ENCODE measurements around the gene KRT79. TPM values are rescaled to one million over a fixed set of nuclear protein-coding genes. Genes with fewer than 3 reads are reported as not detected.

The KRT79 gene
- total and polyA plus RNA-seq, 11 donors = 0.24 TPM; not detected in 10

DNA sequence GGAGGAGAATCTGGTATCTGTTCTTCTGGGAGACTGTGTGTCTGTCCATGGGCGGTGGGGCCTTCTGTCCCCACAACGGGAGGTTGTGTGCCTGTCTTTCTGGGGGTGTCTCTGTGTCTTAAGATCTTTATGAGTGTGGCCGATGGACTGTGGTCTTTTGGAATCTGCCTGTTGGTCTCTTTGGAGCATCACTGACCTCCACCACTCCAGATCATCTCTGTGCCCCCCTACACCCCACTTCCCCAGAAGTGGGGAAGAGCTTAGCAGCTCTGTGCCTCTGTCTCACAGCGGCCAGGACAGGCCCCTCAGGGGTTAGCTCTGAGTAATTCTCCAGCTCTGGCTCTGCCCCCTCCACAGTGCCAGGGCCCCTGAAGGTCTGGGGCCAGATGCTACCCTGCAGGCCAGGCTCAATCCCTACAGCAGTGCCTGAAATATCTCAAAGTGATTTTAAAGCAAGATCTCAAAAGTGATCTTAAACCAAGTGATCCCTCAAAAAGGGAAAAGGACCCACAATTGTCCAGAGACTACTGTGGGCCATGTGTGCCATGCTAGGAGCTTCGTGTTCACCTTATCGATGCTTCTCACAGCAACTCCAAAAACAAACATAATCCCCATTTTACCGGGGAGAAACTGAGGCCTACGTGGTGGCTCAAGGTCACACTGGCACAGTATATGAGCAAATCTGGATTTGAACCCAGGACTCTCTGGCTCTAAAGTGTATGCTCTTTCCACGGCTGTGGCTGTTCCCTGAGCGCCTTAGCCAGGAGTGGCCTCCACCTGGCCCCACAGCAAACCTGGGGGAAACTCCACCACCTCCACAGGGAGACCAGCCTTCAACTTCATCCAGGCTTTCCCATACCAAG, 40.7 kb upstream of the KRT79 start:
- no peaks in the 10 kb centered on the region for H3K36me3 ChIP-seq
- intact Hi-C loops (cut with DNase I) = loop anchor here in 7 of 10 donors (5.0 kb wide), 4 partner anchors 293 to 718 kb away; no protein-coding TSS in a partner anchor
- H3K4me1 ChIP-seq = peaks cover 0 to 48% (median 15%) of the 10 kb centered on the region in 12 donors
- ATAC-seq = no peak
- no peaks in the 10 kb centered on the region for H3K27me3 ChIP-seq
- WGBS, 4 donors = 77 to 84% (median 78%) methylated on average over 10 of the region's 10 CpGs
- H3K4me3 ChIP-seq = peak overlapping the region in 10 of 12 donors; percentile 35 to 63 (median 54)
- no peak for TF ChIP-seq POLR2A (IDR thresholded peaks at IDR 0.05)
- TF ChIP-seq, protein P1, sequence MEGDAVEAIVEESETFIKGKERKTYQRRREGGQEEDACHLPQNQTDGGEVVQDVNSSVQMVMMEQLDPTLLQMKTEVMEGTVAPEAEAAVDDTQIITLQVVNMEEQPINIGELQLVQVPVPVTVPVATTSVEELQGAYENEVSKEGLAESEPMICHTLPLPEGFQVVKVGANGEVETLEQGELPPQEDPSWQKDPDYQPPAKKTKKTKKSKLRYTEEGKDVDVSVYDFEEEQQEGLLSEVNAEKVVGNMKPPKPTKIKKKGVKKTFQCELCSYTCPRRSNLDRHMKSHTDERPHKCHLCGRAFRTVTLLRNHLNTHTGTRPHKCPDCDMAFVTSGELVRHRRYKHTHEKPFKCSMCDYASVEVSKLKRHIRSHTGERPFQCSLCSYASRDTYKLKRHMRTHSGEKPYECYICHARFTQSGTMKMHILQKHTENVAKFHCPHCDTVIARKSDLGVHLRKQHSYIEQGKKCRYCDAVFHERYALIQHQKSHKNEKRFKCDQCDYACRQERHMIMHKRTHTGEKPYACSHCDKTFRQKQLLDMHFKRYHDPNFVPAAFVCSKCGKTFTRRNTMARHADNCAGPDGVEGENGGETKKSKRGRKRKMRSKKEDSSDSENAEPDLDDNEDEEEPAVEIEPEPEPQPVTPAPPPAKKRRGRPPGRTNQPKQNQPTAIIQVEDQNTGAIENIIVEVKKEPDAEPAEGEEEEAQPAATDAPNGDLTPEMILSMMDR (IDR thresholded peaks at IDR 0.05) = no peak
- DNase-seq = no peak
- H3K9me3 ChIP-seq = no peaks in the 10 kb centered on the region
- peak overlapping the region in 11 of 12 donors; percentile 7 to 75 (median 63) for H3K27ac ChIP-seq

DNA sequence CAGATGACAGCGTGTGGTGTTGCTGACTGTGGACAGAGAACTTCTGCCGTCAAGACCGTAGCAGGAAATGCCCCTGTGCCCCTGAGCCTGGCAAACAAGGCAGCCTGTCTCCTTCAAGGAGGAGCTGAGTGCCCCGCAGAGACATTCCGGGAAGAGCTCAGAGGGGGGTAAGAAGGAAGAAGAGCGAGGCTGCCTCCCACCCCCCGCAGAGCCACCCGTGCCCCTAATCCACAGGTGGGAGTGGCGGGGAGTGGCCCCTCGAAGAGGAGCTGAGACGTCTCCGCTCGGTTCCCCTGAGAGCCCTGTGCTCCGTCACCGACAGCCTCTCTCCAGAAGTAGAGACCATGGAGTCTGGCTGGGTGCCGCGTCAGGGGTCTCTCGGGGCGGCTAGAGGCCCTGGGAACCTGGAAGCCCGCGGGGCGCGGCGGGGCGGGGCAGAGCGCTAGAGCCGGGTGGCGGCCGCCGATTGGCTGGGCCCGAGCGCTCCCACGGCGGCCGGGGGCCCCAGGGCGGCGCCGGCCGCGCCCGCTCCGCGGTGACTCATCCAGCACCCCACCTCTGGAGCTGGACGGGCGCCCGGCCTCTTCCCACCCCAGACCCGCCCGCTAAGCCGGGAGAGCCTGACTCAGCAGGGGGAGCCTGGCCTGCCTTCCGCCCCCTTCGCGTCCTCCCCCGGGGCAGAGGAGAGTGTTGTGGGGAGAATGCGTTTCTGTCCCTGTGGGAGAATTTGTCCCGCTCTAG, 39.9 kb upstream of the KRT79 start:
- DNase-seq (peak; percentile 83 to 94 (median 91)), ATAC-seq (peak; percentile 45 to 85 (median 83))
- intact Hi-C loops (cut with DNase I) = loop anchor here in 3 of 10 donors (5.0 kb wide), 2 partner anchors 292 to 502 kb away; no protein-coding TSS in a partner anchor
- TF ChIP-seq POLR2A (IDR thresholded peaks at IDR 0.05) = no peak
- TF ChIP-seq, protein P1 (IDR thresholded peaks at IDR 0.05) = no peak
- Histone ChIP-seq H3K4me1 (peaks cover 0 to 40% (median 10%) of the 10 kb centered on the region in 12 donors), H3K27me3 (no peaks in the 10 kb centered on the region), H3K9me3 (no peaks in the 10 kb centered on the region), H3K36me3 (no peaks in the 10 kb centered on the region), H3K27ac (peak overlapping the region; percentile 43 to 76 (median 64)), H3K4me3 (peak overlapping the region in 11 of 12 donors; percentile 30 to 63 (median 52))
- 1 to 6% (median 4%) methylated on average over 16 to 55 of the region's 55 CpGs for WGBS, 4 donors

DNA sequence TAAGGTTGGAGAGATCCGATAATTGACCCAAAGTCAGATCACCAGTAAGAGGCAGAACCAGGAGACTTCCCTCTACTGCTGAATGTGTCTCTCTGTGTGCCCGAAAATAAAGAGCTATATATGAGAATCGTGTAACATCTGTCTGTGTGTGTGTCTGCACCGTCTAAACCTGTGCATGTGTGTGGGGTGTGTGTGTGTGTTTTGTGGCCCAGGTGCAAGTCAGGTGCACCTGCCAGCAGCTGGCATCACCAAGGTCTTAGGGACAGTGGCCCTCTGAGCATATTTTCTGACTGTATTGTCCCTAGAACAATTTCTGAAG, 39.4 kb upstream of the KRT79 start:
- no peak for DNase-seq
- intact Hi-C loops (cut with DNase I) = loop anchor here in 3 of 10 donors (5.0 kb wide), 2 partner anchors 291 to 501 kb away; no protein-coding TSS in a partner anchor
- 70 to 96% (median 74%) methylated on average over 2 to 4 of the region's 4 CpGs for WGBS, 4 donors

More for the DNA sequence above, 39.4 kb upstream of the KRT79 start:
- Histone ChIP-seq H3K9me3 (no peaks in the 10 kb centered on the region), H3K27me3 (no peaks in the 10 kb centered on the region), H3K27ac (peak overlapping the region; percentile 39 to 76 (median 64)), H3K4me3 (peak overlapping the region in 7 of 12 donors; percentile 46 to 63 (median 56)), H3K36me3 (no peaks in the 10 kb centered on the region), H3K4me1 (peaks cover 0 to 39% (median 10%) of the 10 kb centered on the region in 12 donors)
- ATAC-seq = no peak
- TF ChIP-seq, protein P1 (IDR thresholded peaks at IDR 0.05) = no peak
- no peak for TF ChIP-seq POLR2A (IDR thresholded peaks at IDR 0.05)

Measured in heart left ventricle (tissue), 16 donors.